ENCODE data around the gene TPO. TPM values are rescaled to one million over a fixed set of nuclear protein-coding genes. Genes with fewer than 3 reads are reported as not detected.

TPO gene
- total and polyA plus RNA-seq, 4 donors, result not detected

DNA sequence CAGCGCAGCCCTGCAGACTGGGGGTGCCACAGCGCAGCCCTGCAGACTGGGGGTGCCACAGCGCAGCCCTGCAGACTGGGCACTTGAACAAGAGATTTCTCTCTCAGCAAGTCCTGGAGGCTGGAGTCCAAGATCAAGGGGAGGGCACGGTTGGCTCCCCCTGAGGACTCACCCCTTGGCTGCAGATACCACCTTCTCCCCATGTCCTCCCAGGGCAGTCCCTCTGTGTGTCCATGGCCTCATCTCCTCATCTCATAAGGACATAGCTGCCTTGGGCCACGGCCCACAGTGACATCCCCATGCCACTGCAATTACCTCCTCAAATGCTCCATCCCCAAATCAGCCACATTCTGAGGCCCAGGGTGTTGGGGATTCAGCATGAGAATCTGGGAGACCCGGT is 98.2 kb downstream of the TPO start:
- peaks cover 0 to 2% (median 0%) of the 10 kb centered on the region in 4 donors for H3K27me3 ChIP-seq (ENCODE audit: control insufficient read depth in 4 of 4, insufficient read depth in 4 of 4, low read length in 3 of 4)
- WGBS, result 74% methylated on average over 6 of the region's 6 CpGs
- no peaks in the 10 kb centered on the region for H3K9me3 ChIP-seq (ENCODE audit: control insufficient read depth in 4 of 4, low read length in 3 of 4)
- no peaks in the 10 kb centered on the region for H3K4me1 ChIP-seq (ENCODE audit: control insufficient read depth in 4 of 4, insufficient read depth in 4 of 4, low read length in 3 of 4)
- no peak overlapping the region for H3K4me3 ChIP-seq (ENCODE audit: low read depth in 1 of 3, low read length in 3 of 3)
- no peak for DNase-seq (ENCODE audit: low spot score)
- H3K9ac ChIP-seq (ENCODE audit: low read depth in 1 of 2, low read length in 2 of 2), result no peak overlapping the region
- H3K36me3 ChIP-seq (ENCODE audit: control insufficient read depth in 4 of 4, insufficient read depth in 3 of 4, low read depth in 1 of 4, low read length in 3 of 4), result no peaks in the 10 kb centered on the region
- TF ChIP-seq, protein P1, sequence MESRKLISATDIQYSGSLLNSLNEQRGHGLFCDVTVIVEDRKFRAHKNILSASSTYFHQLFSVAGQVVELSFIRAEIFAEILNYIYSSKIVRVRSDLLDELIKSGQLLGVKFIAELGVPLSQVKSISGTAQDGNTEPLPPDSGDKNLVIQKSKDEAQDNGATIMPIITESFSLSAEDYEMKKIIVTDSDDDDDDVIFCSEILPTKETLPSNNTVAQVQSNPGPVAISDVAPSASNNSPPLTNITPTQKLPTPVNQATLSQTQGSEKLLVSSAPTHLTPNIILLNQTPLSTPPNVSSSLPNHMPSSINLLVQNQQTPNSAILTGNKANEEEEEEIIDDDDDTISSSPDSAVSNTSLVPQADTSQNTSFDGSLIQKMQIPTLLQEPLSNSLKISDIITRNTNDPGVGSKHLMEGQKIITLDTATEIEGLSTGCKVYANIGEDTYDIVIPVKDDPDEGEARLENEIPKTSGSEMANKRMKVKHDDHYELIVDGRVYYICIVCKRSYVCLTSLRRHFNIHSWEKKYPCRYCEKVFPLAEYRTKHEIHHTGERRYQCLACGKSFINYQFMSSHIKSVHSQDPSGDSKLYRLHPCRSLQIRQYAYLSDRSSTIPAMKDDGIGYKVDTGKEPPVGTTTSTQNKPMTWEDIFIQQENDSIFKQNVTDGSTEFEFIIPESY (IDR thresholded peaks at IDR 0.05), result no peak
- no peak for TF ChIP-seq RAD21 (IDR thresholded peaks at IDR 0.05)
- TF ChIP-seq FOXA1 (IDR thresholded peaks at IDR 0.05), result no peak
- no peak overlapping the region for H3K27ac ChIP-seq (ENCODE audit: low read depth in 1 of 2, low read length in 2 of 2)

DNA sequence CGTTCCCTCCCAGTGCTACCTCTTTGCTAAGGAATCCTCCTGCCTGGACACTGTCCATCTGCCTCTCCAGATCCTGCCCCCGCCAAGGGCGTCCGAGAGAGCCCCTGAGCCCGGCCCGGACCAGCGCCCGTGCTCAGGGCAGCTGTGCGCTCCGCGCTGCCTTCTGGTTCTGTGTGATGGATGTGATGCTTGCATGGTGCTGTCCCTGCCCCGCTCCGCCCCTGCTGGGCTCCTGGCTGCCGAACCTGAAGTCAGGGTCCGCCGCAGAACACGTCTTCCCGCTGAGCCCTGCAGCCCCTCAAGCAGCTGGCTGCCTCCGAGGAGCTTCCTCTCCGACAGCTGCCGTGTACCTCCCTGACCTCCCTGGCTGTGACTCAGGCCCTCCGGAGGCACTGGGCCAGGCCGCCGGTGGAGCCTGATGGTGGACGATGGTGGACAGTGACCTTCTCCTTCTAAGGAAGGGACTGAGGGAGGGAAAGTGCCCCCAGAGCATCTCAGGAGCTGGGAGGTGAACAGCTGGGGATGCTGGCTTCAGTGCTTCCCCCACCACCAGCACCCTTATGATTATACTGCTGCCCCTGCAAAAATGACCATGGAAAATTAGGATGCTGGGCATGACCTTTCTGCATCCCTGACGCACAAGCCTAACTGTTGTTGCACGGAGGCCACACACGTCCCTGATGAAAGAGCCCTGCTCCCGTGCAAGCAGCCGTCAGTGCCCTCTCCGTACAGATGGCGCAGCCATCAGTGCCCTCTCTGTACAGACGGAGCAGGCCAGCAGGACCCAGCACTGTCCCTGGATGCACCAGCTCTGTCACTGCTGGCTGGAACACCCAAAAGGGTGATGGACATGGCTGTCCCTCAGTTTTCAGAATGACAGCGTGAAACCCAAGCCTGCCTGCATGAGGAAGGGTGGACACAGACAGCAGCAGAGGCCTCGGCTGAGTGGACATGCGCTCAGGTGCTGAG is 99.3 kb downstream of the TPO start:
- TF ChIP-seq JUND (IDR thresholded peaks at IDR 0.05) (no peak), GABPA (IDR thresholded peaks at IDR 0.05 in 1 of 2, conservative IDR thresholded peaks at IDR 0.05 in 1 of 2) (no peak), NR2F2 (IDR thresholded peaks at IDR 0.05) (no peak), YY1 (IDR thresholded peaks at IDR 0.05) (no peak), TAF1 (conservative IDR thresholded peaks at IDR 0.05) (no peak), HNF4G (IDR thresholded peaks at IDR 0.05) (no peak), RAD21 (IDR thresholded peaks at IDR 0.05) (no peak), SP1 (IDR thresholded peaks at IDR 0.05) (no peak)
- TF ChIP-seq, protein P2, sequence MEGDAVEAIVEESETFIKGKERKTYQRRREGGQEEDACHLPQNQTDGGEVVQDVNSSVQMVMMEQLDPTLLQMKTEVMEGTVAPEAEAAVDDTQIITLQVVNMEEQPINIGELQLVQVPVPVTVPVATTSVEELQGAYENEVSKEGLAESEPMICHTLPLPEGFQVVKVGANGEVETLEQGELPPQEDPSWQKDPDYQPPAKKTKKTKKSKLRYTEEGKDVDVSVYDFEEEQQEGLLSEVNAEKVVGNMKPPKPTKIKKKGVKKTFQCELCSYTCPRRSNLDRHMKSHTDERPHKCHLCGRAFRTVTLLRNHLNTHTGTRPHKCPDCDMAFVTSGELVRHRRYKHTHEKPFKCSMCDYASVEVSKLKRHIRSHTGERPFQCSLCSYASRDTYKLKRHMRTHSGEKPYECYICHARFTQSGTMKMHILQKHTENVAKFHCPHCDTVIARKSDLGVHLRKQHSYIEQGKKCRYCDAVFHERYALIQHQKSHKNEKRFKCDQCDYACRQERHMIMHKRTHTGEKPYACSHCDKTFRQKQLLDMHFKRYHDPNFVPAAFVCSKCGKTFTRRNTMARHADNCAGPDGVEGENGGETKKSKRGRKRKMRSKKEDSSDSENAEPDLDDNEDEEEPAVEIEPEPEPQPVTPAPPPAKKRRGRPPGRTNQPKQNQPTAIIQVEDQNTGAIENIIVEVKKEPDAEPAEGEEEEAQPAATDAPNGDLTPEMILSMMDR (IDR thresholded peaks at IDR 0.05; ENCODE audit: low read depth, low read length, missing input control), result no peak
- TF ChIP-seq, protein P3, sequence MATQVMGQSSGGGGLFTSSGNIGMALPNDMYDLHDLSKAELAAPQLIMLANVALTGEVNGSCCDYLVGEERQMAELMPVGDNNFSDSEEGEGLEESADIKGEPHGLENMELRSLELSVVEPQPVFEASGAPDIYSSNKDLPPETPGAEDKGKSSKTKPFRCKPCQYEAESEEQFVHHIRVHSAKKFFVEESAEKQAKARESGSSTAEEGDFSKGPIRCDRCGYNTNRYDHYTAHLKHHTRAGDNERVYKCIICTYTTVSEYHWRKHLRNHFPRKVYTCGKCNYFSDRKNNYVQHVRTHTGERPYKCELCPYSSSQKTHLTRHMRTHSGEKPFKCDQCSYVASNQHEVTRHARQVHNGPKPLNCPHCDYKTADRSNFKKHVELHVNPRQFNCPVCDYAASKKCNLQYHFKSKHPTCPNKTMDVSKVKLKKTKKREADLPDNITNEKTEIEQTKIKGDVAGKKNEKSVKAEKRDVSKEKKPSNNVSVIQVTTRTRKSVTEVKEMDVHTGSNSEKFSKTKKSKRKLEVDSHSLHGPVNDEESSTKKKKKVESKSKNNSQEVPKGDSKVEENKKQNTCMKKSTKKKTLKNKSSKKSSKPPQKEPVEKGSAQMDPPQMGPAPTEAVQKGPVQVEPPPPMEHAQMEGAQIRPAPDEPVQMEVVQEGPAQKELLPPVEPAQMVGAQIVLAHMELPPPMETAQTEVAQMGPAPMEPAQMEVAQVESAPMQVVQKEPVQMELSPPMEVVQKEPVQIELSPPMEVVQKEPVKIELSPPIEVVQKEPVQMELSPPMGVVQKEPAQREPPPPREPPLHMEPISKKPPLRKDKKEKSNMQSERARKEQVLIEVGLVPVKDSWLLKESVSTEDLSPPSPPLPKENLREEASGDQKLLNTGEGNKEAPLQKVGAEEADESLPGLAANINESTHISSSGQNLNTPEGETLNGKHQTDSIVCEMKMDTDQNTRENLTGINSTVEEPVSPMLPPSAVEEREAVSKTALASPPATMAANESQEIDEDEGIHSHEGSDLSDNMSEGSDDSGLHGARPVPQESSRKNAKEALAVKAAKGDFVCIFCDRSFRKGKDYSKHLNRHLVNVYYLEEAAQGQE (IDR thresholded peaks at IDR 0.05), result no peak
- no peak for DNase-seq (ENCODE audit: low spot score)
- 86% methylated on average over 36 of the region's 36 CpGs for WGBS
- H3K9ac ChIP-seq (ENCODE audit: low read depth in 1 of 2, low read length in 2 of 2), result no peak overlapping the region
- peaks cover 0 to 2% (median 0%) of the 10 kb centered on the region in 4 donors for H3K27me3 ChIP-seq (ENCODE audit: control insufficient read depth in 4 of 4, insufficient read depth in 4 of 4, low read length in 3 of 4)
- H3K4me3 ChIP-seq (ENCODE audit: low read depth in 1 of 3, low read length in 3 of 3), result no peak overlapping the region
- H3K4me1 ChIP-seq (ENCODE audit: control insufficient read depth in 4 of 4, insufficient read depth in 4 of 4, low read length in 3 of 4), result no peaks in the 10 kb centered on the region
- no peaks in the 10 kb centered on the region for H3K9me3 ChIP-seq (ENCODE audit: control insufficient read depth in 4 of 4, low read length in 3 of 4)
- no peak overlapping the region for H3K27ac ChIP-seq (ENCODE audit: low read depth in 1 of 2, low read length in 2 of 2)
- H3K36me3 ChIP-seq (ENCODE audit: control insufficient read depth in 4 of 4, insufficient read depth in 3 of 4, low read depth in 1 of 4, low read length in 3 of 4), result no peaks in the 10 kb centered on the region

Measured in liver (tissue), 9 donors.